Measurements from ENCODE around the gene PPM1H.

PPM1H gene

GRCh38 chr12:62689042-62689839, 245.7 kb downstream of the PPM1H start:
- DNase-seq (ENCODE audit: extremely low read depth, low read depth) = no peak
- TF ChIP-seq CTCF (IDR thresholded peaks at IDR 0.05; ENCODE audit: low read depth, low read length, missing control alignments) = no peak

DNA sequence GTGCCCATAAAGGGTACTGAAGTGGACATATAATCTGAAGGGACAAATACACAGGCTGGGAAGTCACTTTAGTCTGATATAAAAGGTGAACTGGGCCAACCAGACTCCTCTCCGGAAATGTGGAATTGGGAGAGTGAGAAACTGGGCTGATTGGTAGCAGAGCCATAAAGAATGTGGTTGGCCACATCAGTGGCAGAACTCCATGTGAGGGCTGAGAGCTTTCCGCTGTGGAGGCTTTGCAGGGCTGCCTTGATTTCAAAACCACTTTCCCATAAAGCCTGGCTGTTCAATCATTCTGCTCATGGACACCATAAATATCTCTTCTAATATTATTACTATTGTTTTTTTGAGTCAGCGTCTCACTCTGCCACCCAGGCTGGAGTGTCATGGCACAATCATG, 248.0 kb downstream of the PPM1H start:
- no peak overlapping the region for H3K4me3 ChIP-seq (replicated peaks; ENCODE audit: low read depth, low read length)
- no peak for DNase-seq (ENCODE audit: extremely low read depth, low read depth)
- no peak for TF ChIP-seq CTCF (IDR thresholded peaks at IDR 0.05; ENCODE audit: low read depth, low read length, missing control alignments)

More at GRCh38 chr12:62689042-62689839, 245.7 kb downstream of the PPM1H start:
- H3K4me3 ChIP-seq (replicated peaks; ENCODE audit: low read depth, low read length) = no peak overlapping the region

DNA sequence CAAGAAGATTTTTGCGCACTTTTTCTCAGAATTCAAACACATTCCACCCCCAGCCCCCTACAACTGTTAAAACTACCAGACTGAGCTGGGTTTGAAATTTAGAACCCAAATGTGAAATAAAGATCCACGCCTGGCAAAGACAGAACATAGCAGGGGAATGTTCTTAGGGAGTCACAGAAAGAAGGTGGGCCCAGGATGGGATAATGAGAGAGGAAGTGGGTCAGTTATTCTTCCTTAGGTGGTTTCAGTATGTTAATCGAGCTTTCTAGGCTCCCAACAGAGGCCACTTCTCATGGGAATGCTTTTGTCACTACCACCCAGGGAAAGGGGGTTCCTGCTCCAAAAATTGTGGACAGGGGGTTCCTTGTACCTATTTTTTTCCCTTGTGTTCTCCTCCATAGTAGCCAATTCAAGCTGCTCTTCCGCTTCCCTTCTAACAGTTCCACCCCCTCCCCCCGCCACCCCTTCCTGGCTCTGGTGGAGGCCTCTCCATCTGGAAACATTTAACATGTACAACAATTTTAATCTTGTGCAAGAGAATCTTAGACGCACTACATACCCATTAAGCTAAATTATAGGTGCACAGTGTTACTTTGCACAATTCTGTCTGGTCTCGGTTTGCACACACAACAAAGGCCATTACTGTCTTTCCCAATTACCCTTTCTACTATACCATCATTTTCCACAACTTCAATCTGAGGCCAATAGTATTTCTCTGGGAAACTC, 250.2 kb downstream of the PPM1H start:
- no peak for TF ChIP-seq CTCF (IDR thresholded peaks at IDR 0.05; ENCODE audit: low read depth, low read length, missing control alignments)
- no peak overlapping the region for H3K4me3 ChIP-seq (replicated peaks; ENCODE audit: low read depth, low read length)
- no peak for DNase-seq (ENCODE audit: extremely low read depth, low read depth)

GRCh38 chr12:62683776-62684569, 251.0 kb downstream of the PPM1H start:
- H3K4me3 ChIP-seq (replicated peaks; ENCODE audit: low read depth, low read length) = no peak overlapping the region
- DNase-seq (ENCODE audit: extremely low read depth, low read depth) = no peak
- TF ChIP-seq CTCF (IDR thresholded peaks at IDR 0.05; ENCODE audit: low read depth, low read length, missing control alignments) = no peak

DNA sequence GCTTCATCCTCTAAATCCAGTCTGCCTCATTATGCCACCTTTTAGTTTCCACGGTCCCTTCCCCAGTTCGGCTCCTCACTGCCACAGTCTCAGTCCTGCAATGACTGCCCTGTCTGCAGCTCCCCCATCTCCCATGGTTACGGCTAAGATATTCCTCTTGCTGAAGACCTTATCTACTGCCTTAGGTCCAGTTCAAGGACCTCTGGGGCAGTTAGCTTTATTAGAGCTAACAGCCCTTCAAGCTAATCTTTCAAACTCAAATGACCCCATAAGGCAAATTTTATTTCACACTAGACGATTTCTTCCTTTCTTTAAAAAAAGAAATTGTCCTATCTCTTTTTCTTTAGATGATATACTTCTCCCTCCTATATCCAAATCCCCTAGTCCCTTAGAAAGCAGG, 253.6 kb downstream of the PPM1H start:
- no peak overlapping the region for H3K4me3 ChIP-seq (replicated peaks; ENCODE audit: low read depth, low read length)
- TF ChIP-seq CTCF (IDR thresholded peaks at IDR 0.05; ENCODE audit: low read depth, low read length, missing control alignments) = no peak
- no peak for DNase-seq (ENCODE audit: extremely low read depth, low read depth)

- DNase-seq (ENCODE audit: extremely low read depth, low read depth) = no peak
- no peak overlapping the region for H3K4me3 ChIP-seq (replicated peaks; ENCODE audit: low read depth, low read length)
- TF ChIP-seq CTCF (IDR thresholded peaks at IDR 0.05; ENCODE audit: low read depth, low read length, missing control alignments) = no peak
Observed at GRCh38 chr12:62679608-62680007, 255.3 kb downstream of the PPM1H start.

Data from HFF-Myc (cell line).